ENCODE measurements around the gene SPDYC. TPM values are rescaled to one million over a fixed set of nuclear protein-coding genes. Genes with fewer than 3 reads are reported as not detected.

The SPDYC gene
- total and polyA plus RNA-seq, 2 of the 13 experiments (the other 11 are each of a cell fraction or from before 2014, with no cell fraction given) = 0.15 to 0.33 TPM

DNA sequence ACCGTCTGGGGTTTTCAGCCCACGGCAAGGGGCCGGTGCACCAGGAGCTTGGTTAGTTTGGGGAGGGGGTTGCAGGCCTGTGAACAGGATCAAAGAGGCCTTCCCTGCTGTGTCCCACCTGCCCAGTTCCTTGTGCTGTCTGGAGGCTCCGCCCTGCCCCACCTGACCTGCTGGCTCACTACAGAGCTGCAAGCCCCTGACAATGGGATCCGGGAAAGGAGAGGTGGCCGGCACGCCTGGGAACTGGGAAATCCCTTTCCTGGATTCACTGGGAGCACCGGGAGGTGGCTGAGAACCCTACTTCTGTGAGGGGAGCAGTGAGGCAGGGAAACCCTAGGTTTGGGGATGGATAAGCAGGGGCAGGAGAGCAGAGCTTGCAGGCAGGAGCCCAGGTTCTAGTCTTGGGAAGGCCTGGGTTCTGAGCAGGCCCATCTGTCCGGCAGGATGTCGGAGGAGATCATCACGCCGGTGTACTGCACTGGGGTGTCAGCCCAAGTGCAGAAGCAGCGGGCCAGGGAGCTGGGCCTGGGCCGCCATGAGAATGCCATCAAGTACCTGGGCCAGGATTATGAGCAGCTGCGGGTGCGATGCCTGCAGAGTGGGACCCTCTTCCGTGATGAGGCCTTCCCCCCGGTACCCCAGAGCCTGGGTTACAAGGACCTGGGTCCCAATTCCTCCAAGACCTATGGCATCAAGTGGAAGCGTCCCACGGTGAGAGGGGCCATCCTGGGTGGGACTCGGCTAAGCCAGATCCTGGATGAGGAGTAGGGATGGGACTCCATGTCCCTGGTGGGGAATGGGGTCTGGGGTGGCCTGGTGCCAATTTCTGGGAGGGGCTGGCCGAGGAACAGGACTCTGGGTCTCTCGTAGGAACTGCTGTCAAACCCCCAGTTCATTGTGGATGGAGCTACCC lies 12.5 kb downstream of the SPDYC start (continued):
- TF ChIP-seq, protein P1, sequence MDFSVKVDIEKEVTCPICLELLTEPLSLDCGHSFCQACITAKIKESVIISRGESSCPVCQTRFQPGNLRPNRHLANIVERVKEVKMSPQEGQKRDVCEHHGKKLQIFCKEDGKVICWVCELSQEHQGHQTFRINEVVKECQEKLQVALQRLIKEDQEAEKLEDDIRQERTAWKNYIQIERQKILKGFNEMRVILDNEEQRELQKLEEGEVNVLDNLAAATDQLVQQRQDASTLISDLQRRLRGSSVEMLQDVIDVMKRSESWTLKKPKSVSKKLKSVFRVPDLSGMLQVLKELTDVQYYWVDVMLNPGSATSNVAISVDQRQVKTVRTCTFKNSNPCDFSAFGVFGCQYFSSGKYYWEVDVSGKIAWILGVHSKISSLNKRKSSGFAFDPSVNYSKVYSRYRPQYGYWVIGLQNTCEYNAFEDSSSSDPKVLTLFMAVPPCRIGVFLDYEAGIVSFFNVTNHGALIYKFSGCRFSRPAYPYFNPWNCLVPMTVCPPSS (IDR thresholded peaks at IDR 0.05) = no peak
- TF ChIP-seq ZNF891 (CRISPR knock-in tag; IDR thresholded peaks at IDR 0.05) (peak; percentile 41; the same call in 1 of the 2 replicates), ZFX (CRISPR knock-in tag; IDR thresholded peaks at IDR 0.05; ENCODE audit: low read depth) (peak; percentile 63), ZNF607 (CRISPR knock-in tag; IDR thresholded peaks at IDR 0.05; ENCODE audit: borderline replicate concordance) (no peak), ISL2 (CRISPR knock-in tag; IDR thresholded peaks at IDR 0.05) (no peak), CENPX (CRISPR knock-in tag; IDR thresholded peaks at IDR 0.05) (no peak), MZF1 (CRISPR knock-in tag; IDR thresholded peaks at IDR 0.05; ENCODE audit: borderline replicate concordance) (no peak), AKAP8 (CRISPR knock-in tag; IDR thresholded peaks at IDR 0.05) (no peak), ZNF777 (CRISPR knock-in tag; IDR thresholded peaks at IDR 0.05) (no peak), PRMT3 (CRISPR knock-in tag; IDR thresholded peaks at IDR 0.05; ENCODE audit: borderline replicate concordance, low read depth) (no peak), MAFK (conservative IDR thresholded peaks at IDR 0.05 in 1 of 2, IDR thresholded peaks at IDR 0.05 in 1 of 2; ENCODE audit: low read length in 2 of 2) (no peak), IKZF4 (CRISPR knock-in tag; IDR thresholded peaks at IDR 0.05; ENCODE audit: borderline replicate concordance, low read depth, not compliant biosample characterization) (no peak), ZSCAN12 (CRISPR knock-in tag; IDR thresholded peaks at IDR 0.05) (no peak), RNF2 (conservative IDR thresholded peaks at IDR 0.05; ENCODE audit: low read depth) (no peak), ZNF230 (CRISPR knock-in tag; IDR thresholded peaks at IDR 0.05) (no peak), ZNF44 (CRISPR knock-in tag; IDR thresholded peaks at IDR 0.05) (no peak; the same call in 1 of the 2 replicates), ARNTL (CRISPR knock-in tag; IDR thresholded peaks at IDR 0.05) (no peak)
- TF ChIP-seq, protein P2, sequence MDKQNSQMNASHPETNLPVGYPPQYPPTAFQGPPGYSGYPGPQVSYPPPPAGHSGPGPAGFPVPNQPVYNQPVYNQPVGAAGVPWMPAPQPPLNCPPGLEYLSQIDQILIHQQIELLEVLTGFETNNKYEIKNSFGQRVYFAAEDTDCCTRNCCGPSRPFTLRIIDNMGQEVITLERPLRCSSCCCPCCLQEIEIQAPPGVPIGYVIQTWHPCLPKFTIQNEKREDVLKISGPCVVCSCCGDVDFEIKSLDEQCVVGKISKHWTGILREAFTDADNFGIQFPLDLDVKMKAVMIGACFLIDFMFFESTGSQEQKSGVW (CRISPR knock-in tag; IDR thresholded peaks at IDR 0.05; ENCODE audit: borderline replicate concordance) = no peak
- TF ChIP-seq, protein P3, sequence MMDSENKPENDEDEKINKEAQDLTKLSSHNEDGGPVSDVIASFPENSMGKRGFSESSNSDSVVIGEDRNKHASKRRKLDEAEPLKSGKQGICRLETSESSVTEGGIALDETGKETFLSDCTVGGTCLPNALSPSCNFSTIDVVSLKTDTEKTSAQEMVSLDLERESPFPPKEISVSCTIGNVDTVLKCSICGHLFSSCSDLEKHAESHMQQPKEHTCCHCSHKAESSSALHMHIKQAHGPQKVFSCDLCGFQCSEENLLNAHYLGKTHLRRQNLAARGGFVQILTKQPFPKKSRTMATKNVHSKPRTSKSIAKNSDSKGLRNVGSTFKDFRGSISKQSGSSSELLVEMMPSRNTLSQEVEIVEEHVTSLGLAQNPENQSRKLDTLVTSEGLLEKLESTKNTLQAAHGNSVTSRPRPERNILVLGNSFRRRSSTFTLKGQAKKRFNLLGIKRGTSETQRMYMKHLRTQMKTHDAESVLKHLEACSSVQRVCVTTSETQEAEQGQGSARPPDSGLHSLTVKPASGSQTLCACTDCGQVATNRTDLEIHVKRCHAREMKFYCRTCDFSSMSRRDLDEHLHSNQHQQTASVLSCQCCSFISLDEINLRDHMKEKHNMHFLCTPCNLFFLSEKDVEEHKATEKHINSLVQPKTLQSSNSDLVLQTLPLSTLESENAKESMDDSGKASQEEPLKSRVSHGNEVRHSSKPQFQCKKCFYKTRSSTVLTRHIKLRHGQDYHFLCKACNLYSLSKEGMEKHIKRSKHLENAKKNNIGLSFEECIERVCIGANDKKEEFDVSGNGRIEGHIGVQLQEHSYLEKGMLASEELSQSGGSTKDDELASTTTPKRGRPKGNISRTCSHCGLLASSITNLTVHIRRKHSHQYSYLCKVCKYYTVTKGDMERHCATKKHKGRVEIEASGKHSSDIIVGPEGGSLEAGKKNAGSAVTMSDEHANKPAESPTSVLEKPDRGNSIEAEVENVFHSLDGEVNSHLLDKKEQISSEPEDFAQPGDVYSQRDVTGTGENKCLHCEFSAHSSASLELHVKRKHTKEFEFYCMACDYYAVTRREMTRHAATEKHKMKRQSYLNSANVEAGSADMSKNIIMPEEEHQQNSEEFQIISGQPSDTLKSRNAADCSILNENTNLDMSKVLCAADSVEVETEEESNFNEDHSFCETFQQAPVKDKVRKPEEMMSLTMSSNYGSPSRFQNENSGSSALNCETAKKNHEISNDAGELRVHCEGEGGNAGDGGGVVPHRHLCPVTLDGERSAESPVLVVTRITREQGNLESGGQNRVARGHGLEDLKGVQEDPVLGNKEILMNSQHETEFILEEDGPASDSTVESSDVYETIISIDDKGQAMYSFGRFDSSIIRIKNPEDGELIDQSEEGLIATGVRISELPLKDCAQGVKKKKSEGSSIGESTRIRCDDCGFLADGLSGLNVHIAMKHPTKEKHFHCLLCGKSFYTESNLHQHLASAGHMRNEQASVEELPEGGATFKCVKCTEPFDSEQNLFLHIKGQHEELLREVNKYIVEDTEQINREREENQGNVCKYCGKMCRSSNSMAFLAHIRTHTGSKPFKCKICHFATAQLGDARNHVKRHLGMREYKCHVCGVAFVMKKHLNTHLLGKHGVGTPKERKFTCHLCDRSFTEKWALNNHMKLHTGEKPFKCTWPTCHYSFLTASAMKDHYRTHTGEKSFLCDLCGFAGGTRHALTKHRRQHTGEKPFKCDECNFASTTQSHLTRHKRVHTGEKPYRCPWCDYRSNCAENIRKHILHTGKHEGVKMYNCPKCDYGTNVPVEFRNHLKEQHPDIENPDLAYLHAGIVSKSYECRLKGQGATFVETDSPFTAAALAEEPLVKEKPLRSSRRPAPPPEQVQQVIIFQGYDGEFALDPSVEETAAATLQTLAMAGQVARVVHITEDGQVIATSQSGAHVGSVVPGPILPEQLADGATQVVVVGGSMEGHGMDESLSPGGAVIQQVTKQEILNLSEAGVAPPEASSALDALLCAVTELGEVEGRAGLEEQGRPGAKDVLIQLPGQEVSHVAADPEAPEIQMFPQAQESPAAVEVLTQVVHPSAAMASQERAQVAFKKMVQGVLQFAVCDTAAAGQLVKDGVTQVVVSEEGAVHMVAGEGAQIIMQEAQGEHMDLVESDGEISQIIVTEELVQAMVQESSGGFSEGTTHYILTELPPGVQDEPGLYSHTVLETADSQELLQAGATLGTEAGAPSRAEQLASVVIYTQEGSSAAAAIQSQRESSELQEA (CRISPR knock-in tag; IDR thresholded peaks at IDR 0.05; ENCODE audit: not compliant biosample characterization) = peak; percentile 56

All from HepG2 (cell line).